ENCODE data around the gene SYNE1.

DNA sequence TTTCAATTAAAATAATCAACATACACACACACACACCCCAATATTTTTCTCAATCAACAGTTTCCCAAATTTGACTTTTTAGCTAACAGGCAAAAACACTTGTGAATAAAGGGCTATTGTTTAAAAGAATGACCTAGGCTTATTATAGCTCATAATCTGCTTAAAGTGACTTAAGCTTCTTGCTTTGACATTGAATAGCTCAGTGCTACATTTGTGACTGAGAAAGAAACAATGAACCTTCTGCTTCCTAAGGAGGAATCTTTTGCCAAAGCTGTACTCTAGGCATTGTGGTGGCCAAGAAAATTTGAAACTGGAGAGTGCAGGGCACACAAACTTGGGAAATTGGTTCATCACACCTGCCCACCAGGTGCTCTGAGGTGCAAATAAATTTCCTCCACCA, 282.0 kb downstream of the SYNE1 start:
- TF ChIP-seq, protein P1, sequence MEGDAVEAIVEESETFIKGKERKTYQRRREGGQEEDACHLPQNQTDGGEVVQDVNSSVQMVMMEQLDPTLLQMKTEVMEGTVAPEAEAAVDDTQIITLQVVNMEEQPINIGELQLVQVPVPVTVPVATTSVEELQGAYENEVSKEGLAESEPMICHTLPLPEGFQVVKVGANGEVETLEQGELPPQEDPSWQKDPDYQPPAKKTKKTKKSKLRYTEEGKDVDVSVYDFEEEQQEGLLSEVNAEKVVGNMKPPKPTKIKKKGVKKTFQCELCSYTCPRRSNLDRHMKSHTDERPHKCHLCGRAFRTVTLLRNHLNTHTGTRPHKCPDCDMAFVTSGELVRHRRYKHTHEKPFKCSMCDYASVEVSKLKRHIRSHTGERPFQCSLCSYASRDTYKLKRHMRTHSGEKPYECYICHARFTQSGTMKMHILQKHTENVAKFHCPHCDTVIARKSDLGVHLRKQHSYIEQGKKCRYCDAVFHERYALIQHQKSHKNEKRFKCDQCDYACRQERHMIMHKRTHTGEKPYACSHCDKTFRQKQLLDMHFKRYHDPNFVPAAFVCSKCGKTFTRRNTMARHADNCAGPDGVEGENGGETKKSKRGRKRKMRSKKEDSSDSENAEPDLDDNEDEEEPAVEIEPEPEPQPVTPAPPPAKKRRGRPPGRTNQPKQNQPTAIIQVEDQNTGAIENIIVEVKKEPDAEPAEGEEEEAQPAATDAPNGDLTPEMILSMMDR (IDR thresholded peaks at IDR 0.05; ENCODE audit: low read depth, low read length, missing input control): no peak
- TF ChIP-seq, protein P2, sequence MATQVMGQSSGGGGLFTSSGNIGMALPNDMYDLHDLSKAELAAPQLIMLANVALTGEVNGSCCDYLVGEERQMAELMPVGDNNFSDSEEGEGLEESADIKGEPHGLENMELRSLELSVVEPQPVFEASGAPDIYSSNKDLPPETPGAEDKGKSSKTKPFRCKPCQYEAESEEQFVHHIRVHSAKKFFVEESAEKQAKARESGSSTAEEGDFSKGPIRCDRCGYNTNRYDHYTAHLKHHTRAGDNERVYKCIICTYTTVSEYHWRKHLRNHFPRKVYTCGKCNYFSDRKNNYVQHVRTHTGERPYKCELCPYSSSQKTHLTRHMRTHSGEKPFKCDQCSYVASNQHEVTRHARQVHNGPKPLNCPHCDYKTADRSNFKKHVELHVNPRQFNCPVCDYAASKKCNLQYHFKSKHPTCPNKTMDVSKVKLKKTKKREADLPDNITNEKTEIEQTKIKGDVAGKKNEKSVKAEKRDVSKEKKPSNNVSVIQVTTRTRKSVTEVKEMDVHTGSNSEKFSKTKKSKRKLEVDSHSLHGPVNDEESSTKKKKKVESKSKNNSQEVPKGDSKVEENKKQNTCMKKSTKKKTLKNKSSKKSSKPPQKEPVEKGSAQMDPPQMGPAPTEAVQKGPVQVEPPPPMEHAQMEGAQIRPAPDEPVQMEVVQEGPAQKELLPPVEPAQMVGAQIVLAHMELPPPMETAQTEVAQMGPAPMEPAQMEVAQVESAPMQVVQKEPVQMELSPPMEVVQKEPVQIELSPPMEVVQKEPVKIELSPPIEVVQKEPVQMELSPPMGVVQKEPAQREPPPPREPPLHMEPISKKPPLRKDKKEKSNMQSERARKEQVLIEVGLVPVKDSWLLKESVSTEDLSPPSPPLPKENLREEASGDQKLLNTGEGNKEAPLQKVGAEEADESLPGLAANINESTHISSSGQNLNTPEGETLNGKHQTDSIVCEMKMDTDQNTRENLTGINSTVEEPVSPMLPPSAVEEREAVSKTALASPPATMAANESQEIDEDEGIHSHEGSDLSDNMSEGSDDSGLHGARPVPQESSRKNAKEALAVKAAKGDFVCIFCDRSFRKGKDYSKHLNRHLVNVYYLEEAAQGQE (IDR thresholded peaks at IDR 0.05): no peak
- TF ChIP-seq RAD21 (IDR thresholded peaks at IDR 0.05) (no peak), YY1 (IDR thresholded peaks at IDR 0.05) (no peak), FOXA1 (IDR thresholded peaks at IDR 0.05) (no peak), TAF1 (conservative IDR thresholded peaks at IDR 0.05) (no peak), EGR1 (IDR thresholded peaks at IDR 0.05; ENCODE audit: low read depth in 2 of 2) (no peak), SP1 (IDR thresholded peaks at IDR 0.05) (no peak), GABPA (IDR thresholded peaks at IDR 0.05 in 1 of 2, conservative IDR thresholded peaks at IDR 0.05 in 1 of 2) (no peak), FOXA2 (IDR thresholded peaks at IDR 0.05) (no peak)
